ENCODE results near the gene TTLL11.

- TF ChIP-seq CTCF (IDR thresholded peaks at IDR 0.05) (no peak), ZFX (IDR thresholded peaks at IDR 0.05; ENCODE audit: borderline replicate concordance) (no peak)
Observed at GRCh38 chr9:122053064-122053463, 40.0 kb downstream of the TTLL11 start.

All from 22Rv1 (cell line).